Activated CD8-positive, alpha-beta memory T cell treated with anti-CD3 and anti-CD28 coated beads for 48 hours (primary cell): ENCODE data around the gene MTCL1.

Source experiments
- DNase-seq, 3 experiments: peaks; one replicate each; pipeline ENCODE4 v3.0.0-alpha.2; 2020; ENCODE audit warnings: low read depth in 2 of 3, low spot score in 2 of 3

The MTCL1 gene

DNA sequence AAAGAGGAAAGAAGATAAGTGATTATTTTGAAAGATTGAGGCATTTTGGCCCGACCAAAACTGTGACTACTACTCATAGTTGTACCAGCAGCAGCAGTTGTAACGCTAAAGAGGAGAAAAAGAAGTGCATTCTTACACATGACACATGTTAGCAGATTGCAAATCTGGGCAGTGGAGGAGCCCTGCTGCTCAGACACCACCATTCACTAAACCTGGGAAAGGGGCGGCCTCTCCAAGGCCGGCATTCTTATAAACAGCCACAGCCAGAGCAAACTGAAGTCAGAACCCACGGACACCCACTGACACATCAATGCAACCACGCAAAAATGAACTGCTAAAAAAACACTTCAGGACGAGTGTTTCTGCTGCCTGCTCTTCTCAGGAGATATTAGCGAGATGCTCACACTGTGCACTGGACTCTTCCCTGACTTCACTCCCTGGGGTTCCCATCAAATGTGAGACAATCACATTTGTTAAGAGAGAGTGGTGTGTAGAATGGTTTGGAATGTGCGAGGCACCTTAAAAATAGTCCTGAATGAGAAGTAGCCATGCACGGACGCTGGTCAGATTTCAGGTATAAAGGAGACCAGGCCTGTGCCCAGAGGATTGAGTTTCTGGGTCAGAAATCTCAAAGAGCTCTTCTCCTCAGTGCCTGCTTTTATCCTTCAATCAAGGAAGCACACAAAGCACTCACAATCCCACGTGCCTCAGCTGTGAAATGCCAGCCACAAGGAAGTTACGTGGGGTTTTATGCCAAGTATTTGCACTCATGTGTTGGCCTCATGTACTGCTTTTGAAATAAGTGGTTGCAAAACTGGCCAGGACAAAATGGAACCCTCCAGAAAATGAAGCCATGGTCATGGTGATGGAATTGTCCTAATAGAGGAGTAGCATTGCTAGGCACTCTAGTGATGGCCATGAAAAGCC lies 83.4 kb downstream of the MTCL1 start:
- no peak for DNase-seq

DNA sequence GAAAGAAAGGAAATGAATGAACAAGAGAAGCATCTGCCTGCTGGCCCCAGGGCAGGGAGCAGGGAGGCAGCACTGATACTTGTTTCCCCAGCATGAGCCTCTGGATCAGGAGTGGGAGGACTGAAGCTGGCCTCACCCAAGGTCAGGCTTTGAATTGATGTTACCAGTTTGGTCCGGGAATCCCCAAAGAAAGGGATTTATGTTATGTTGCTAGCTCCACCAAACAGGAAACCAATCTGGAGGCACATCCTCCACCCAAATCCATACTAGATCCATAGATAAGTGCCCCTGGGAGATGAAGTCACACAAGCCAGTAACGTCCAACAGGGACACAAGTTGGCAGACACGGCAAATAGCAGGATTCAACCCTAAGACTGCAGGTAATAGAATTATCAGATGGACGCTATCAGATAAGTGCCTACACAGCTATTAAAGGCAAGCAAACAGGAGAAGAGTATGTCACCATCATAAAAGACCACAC lies 85.9 kb downstream of the MTCL1 start:
- DNase-seq, result no peak

DNA sequence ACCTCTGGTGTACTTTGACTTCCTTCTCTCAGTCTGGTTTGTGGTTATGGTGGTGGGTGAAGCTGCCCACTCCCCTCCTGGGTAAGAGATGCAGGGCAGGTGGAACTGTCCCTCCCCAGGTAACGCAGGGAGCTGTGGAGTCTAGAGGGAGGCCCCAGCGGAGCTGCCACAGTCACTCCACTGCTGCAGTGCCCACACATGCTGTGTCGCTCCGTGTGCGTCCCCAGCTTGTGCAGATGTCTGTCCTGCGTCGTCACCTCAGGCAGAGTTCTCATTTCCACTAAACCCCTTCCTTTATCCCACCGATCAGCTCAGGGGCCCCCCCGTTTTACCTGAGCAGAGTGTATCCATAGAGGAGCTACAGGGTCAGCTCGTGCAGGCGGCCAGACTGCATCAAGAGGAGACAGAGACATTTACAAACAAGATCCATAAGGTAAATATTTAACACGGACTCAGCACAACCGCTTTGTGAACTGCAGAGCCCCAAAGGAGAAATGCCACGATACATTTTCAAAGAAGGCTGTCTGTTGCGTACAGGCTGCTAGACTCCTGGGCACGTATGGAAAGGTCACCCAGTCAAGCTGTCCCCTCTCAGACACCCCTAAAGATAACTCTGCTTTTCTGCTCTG lies 87.4 kb downstream of the MTCL1 start:
- DNase-seq, result no peak

DNA sequence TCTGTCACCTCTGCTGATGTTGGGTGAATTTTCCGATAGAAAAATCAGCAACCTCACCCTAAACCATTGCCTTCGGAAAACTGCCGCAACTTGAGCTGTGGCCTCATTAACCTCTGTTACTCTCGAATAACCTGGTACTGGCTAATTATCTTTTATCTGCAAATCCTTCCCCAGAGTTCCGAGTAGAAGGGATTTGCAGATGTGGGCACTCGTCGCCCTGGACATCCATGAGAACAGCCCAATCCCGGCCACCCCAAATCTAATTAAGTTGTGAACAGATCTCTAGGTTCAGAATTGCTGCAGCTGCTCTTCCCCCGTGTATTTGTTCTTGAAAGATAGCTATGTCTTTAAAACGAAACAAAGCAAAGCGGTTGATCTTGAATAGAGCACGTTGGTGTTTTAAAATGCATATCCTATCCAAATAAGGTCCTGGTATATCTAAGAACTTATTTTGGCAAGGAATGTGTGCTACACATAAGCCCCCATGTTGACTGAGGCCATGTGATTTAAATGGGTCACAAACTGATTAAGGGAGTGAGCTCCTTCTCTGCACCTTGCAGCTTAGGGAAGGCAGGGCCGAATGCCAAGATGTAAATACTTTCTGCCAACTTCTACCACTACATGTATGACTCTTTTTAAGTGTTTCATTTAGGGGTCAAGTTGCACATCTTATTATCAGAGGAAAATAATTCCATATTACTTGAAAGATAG lies 88.2 kb downstream of the MTCL1 start:
- no peak for DNase-seq

DNA sequence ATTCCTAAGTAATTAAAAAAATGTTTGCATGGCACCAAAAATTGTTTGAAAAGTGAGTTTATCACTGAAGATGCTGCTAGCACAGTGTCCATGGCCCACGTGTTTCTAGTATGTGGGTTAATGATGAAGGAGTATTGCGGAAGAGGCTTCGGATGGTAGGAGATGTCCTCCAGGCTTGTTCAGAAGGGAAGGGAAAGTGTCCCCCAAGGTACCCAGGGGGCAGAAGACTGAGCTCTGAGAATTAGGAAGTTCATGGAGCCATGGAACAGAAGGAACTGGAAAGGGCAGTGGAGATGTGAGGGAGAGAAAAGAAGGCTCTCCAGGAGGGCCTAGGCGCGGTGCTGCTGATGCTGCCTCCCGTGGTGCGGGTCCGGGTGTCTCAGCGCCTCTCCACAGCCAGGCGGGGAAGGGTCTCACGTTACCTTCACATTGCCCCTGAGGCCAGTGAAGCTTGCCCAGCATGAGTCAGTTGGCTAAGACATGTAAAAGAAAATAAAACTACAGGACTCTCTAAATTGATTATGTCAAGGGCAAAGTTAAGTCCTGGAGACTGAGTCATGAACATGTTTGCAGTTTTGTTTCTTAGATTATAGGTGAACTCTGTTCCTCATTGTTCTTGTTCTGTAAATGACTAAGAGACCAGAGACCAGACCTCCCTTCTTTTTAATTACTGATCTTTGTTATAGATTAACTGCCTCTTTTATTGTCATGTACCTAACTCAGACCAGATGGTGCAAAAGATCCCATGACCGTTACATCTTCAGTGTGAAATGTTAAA lies 89.0 kb downstream of the MTCL1 start:
- DNase-seq, result no peak

DNA sequence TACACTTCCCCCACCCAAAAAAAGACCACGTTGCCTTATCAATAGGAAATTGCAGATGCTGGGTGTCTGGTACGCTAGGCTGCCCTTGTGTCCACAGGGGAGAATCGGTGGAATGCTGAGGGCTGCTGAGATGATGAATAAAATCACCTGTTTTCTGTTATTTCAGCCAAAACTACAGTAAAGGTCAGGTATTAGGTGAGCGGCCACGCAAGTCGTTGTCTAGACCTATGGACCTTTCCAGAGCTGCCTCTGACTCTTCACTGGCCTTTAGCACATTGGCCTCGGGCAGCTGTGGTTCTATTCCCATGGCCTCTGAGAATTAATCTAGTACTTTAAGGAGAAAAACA lies 89.6 kb downstream of the MTCL1 start:
- no peak for DNase-seq

DNA sequence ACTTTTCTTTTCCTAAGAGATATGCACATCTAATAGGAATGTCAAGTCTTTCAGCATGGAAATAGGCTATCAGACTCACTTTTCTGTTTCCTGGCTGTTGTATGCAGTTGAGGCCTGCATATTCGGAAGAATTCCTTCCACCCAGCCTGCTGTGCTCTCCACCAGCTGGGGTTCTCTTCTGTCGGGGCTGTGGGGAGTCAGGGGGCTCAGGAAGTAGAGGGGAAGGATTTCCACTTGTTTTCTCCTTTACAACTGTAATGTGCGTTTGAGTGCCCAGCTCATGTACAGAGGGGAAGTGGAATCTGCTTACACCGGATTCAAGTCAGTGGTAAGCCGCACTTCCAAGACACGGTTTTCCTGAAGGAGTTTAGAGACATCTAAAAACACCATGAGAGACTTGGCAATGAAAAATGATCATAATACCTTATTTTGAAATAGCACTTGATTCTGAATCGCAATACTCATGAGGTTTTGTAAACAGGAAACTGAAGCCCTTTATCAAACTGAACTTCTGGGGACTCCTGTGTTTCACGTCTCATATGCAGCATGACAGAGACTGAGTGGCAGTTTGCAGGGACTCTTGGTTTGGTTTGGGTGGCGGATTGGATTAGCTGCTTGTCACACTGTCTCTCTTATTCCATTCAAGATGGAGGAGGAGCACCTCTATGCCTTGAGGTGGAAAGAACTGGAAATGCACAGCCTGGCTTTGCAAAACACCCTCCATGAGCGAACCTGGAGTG lies 90.4 kb downstream of the MTCL1 start:
- no peak for DNase-seq

DNA sequence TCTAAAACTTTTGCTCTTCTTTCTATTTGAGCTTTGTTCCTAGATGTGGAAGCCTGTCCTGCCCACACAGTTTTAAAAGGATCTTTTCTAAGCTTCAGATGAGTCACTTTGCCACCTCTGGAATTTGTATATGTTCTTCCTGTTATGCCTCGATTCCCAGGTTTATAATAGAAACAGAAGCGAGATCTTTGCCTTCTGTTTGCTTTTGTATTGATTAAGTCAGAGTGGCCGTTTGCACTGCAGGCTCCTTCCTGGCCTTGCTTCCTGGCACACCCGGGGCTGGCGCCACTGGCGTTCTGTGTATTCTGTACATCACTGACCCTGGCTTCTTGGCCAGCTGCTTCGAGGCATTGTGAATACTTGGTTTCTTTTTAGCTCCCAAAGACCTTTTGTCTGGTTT lies 91.8 kb downstream of the MTCL1 start:
- no peak for DNase-seq

DNA sequence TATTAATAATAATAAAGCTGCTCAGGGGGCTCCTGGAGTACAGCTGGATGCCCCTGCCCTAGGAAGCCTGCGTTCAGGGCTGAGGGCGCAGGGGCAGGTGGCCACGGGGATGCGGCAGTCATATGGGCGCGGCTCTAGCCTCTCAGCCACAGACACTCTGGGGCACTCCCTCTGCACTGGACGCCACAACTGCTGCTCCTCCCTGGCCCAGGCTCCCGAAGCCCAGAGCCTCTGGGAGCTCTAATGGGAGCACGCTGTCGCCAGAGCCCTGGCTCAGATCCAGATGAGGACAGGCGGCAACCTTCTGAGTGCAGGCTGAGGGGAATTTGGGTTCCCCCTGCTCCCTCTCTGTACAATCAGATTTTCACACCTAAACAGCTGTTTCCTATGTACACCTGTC lies 93.6 kb downstream of the MTCL1 start:
- DNase-seq, result no peak

DNA sequence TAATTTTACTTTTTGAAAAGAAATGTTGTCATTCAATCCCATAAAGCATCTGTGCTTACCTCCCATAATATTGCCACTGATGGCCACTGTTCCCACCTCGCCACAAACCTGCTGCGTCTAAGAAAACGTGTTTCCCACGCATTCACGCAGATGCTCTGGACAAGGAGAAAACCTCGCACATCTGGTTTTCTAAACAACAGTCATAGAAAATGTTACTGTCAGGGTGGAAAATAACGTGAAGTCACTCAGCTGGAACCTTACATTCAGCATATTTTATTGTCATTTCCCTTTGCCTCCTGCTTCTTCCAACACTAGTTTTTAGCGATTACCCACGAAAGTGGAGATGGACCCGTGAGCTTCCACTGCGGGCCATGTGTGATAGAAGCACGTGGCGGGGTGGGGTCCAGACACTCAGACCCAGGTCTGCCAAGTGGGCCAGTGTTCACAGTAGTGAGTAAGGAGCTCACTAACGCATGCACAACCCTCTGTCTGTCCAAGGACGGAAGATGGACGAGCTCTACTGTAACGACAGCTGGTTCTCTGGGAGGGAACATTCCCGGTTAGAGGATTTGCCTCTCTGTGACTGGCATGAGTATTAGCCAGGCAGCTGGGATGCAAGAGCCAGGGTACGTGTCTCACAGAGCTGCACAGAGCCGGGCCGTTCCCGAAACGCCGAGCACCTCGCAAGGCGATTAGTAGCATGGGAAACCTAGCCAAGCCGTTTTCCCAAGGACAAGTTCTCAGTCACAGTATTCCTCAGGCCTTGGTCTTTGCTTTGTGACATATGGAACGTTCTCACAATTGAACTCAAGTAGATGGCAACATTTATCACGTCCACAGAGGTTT lies 94.5 kb downstream of the MTCL1 start:
- DNase-seq, result no peak

DNA sequence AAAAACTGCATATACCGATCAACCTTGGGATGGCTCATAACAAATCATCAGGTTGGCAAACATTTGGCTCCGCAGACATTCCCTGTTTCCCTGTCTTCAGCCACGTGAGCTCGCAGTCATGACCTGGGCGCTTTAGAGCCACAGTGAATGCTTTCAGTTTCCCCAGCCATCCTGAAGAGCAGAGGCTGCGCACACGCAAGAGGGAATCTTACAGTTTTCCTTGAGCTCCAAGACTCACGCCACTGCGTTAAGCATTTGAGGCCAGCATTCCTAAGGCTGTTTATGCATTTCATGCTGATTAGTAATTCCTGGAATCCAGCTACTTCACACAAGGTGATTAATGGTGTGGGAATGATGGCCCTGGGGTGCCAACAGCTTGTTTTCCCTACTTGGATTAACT lies 95.1 kb downstream of the MTCL1 start:
- DNase-seq, result no peak

DNA sequence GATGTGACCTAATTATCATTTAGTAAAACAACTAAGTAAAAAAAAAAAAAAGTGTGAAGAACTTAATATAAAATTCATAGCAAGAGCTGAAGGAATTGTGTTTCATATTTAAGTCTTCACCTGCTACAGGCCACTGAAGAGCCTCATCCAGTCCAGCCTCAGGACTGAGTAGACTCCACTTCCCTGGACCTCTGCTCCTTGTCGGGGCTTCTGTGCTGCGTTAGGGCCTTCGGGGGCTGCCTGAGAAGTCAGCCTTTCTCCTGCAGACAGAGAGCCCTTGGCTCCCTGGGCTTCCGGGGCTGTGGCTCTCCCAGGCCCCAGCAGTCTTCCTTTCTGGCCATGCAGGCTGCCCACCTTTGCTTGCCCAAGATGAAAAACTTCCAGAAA lies 95.5 kb downstream of the MTCL1 start:
- DNase-seq, result no peak

DNA sequence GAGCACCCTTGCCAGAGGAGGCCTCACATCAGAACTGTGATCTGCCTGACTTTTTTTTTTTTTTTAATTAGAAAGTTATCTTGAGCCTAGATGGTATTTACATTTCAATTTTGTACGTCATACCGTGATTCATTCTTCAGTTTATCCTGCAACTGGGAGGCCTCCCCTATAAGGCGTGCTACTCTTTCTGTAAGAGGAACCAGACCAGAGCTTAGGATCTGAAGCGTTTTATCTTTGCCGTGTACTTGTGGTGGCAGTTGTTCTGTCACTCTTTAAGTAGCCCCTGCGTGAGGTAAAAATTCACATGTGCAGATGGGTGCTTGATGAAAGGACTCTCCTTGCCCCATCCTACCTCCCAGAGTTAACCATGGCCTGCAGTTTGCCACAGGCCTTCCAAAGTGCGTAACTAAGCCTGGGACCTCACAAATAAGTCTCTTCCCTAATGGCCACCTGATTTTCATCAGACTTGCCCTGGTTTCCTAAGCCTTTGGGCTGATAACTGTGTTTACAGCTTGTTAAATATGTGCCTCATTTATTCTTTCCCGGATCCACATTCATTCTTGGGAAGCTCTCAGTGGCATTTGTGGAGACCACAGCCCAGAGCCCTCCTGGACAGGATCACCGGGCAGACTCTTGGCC lies 96.0 kb downstream of the MTCL1 start:
- DNase-seq, result no peak

DNA sequence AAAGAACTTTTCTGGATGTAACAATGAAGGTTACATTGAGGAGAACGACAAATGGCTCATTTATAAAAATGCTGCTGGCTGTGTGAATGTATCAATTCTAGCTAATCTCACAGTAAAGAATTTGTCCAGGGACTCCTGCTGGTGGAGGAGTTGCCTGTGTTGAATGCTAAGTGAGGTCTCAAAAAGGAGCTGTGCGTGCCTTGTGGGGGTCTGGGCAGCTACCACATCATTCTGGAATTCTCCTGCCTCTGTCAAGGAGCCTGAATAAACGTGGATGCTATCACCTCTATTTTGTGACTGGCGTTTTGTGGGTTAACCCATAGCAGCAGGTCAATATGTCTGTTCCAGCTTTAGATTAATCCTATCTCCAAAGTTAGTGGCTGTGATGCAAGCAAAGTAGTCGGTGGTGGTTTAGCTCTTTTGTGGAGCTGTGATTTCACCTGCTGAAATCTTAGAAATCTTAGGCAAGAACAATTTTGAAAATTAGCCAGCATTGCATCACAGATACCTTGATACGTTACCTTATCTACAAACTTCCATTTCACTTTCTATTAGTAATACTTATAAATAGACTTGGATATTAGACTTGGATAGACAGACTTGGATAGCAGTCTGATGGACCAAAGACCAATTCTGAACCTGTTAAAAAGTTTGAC lies 96.8 kb downstream of the MTCL1 start:
- DNase-seq, result no peak

DNA sequence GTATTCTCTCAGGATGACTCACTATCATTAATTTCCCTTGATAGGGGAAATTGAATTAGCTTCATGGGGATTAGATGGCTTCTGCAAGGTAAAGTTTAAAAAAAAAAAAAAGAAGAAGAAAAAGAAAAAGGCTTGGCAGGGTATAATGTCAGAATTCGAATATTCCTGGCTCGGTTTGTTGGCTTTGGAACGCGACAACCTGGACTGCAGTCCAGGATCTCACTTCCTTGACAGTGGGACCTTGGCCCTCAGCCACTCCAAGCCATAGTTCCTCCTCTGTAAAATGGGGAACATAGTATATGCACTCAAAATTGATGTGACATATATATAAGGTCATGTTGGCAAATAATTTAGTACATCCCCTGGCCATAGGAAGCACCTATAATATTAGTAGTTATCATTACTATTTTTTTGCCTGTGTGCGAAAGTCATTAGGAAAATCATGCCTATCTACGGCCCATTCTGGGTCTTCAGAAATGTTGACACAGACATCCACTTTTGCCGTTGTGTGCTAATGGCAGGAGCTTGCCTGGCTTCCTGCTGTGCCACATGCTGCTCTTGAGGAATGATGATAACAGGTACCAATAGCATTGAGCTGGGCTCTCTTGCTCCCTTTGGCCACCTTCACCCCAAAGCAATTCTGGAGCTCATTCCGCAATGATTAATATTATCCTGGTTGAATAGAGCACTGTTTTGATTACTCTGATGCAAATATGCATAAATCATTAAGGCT lies 97.9 kb downstream of the MTCL1 start:
- no peak for DNase-seq

DNA sequence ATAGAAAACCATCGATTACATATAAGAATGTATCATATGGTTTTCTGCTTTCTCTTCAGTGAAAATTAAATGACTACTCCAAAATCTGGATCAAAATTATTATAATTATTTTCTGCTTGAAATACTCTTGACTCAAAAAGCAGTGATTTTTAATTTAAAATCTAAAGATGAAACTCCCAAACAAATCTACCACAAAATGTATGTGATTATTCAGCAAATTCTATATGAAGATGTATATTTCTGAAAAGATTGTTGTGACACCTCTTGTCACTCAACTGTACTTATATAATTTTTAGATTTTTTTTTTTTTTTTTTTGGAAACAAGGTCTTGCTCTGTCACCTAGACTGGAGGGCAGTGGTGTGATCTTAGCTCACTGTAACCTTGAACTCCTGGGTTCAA lies 98.6 kb downstream of the MTCL1 start:
- DNase-seq, result no peak

DNA sequence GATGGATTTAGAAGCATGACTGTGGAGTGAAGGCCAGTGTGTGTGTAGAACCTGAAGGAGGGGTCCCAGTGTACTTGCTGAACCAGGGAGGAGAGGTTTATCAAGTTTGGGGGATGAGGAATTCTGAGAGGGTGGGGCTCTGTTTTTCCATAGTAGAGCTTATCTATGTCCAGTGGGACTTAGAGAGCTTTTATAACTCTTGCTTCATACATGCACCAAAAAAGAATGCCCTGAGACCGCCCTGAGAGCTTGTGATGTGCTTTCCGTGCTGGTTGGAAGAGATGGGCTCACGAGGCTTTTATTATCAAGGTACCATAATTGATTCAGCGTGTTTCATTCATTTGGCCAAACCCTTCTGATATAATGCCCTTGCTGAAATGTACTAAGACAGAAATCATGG lies 100.2 kb downstream of the MTCL1 start:
- no peak for DNase-seq
